NCI-H510A treated with DMSO at 0.1 percent for 48 hours (cell line): Measurements from ENCODE around the gene CATSPERZ.

Experiments
- DNase-seq: peaks from one replicate; lab custom pipeline; 2025; lab: John Stamatoyannopoulos, UW

The CATSPERZ gene

GRCh38 chr11:64299847-64300648 lies at the start of gene CATSPERZ:
CATSPERZ (plus strand) TSS chr11:64300358; CDS start chr11:64300411, 53 bp downstream.
- DNase-seq = no peak

GRCh38 chr11:64250415-64251015 lies 49.6 kb upstream of the CATSPERZ start:
- DNase-seq = no peak

GRCh38 chr11:64251016-64251752 lies 49.0 kb upstream of the CATSPERZ start, which contains the start of gene PLCB3:
PLCB3 (plus strand) TSS chr11:64251530; CDS start chr11:64251650, 120 bp downstream.
- DNase-seq = no peak

- no peak for DNase-seq
Measured at GRCh38 chr11:64251753-64252002, 48.5 kb upstream of the CATSPERZ start.

- no peak for DNase-seq
Measured at GRCh38 chr11:64252003-64252872, 47.9 kb upstream of the CATSPERZ start.

GRCh38 chr11:64253043-64253442 lies 47.1 kb upstream of the CATSPERZ start:
- no peak for DNase-seq

- DNase-seq = no peak
Measured at GRCh38 chr11:64253481-64253880, 46.7 kb upstream of the CATSPERZ start.

- DNase-seq = no peak
Measured at GRCh38 chr11:64254326-64254725, 45.8 kb upstream of the CATSPERZ start.

- DNase-seq = no peak
Measured at GRCh38 chr11:64255135-64256128, 44.7 kb upstream of the CATSPERZ start.

- DNase-seq = no peak
Measured at GRCh38 chr11:64256300-64256699, 43.9 kb upstream of the CATSPERZ start.

GRCh38 chr11:64258356-64258755 lies 41.8 kb upstream of the CATSPERZ start:
- DNase-seq = no peak

GRCh38 chr11:64258946-64259532 lies 41.1 kb upstream of the CATSPERZ start:
- DNase-seq = no peak

GRCh38 chr11:64259533-64260067 lies 40.6 kb upstream of the CATSPERZ start:
- no peak for DNase-seq

GRCh38 chr11:64260147-64260708 lies 39.9 kb upstream of the CATSPERZ start:
- no peak for DNase-seq

- DNase-seq = no peak
Measured at GRCh38 chr11:64261556-64262080, 38.5 kb upstream of the CATSPERZ start.

- DNase-seq = no peak
Measured at GRCh38 chr11:64262271-64263002, 37.7 kb upstream of the CATSPERZ start.

- no peak for DNase-seq
Measured at GRCh38 chr11:64263021-64263946, 36.9 kb upstream of the CATSPERZ start.

GRCh38 chr11:64263947-64264317 lies 36.2 kb upstream of the CATSPERZ start:
- DNase-seq = no peak
